Measurements from ENCODE around the gene RHOA. TPM values are rescaled to one million over a fixed set of nuclear protein-coding genes. Genes with fewer than 3 reads are reported as not detected.
A peak's percentile ranks its signal among the peaks of the same experiment; 100 is the strongest.

RHOA gene
- total and polyA plus RNA-seq, 2 of the 13 experiments (the other 11 are each of a cell fraction or from before 2014, with no cell fraction given): 131 to 177 TPM

GRCh38 chr3:49411968-49412631 lies at the start of gene RHOA, which contains the start of gene TCTA (continued):
- TF ChIP-seq ZNF619 (CRISPR knock-in tag; IDR thresholded peaks at IDR 0.05): peak; percentile 41; the same call in 1 of the 2 replicates
- TF ChIP-seq ZBTB25 (CRISPR knock-in tag; IDR thresholded peaks at IDR 0.05): peak; percentile 74
- TF ChIP-seq FOXP4 (CRISPR knock-in tag; IDR thresholded peaks at IDR 0.05): no peak
- TF ChIP-seq ZNF557 (CRISPR knock-in tag; IDR thresholded peaks at IDR 0.05): no peak
- TF ChIP-seq SMARCE1 (IDR thresholded peaks at IDR 0.05; ENCODE audit: borderline replicate concordance): no peak
- TF ChIP-seq KLF13 (CRISPR knock-in tag; IDR thresholded peaks at IDR 0.05): no peak
- no peak for TF ChIP-seq ZNF496 (CRISPR knock-in tag; IDR thresholded peaks at IDR 0.05; ENCODE audit: insufficient replicate concordance)
- peak; percentile 73; the same call in 1 of the 2 replicates for TF ChIP-seq GZF1 (CRISPR knock-in tag; IDR thresholded peaks at IDR 0.05)
- TF ChIP-seq ZNF770 (CRISPR knock-in tag; IDR thresholded peaks at IDR 0.05): no peak
- TF ChIP-seq SNAPC2 (CRISPR knock-in tag; IDR thresholded peaks at IDR 0.05): peak; percentile 89
- no peak; the same call in 1 of the 2 replicates for TF ChIP-seq ZNF784 (CRISPR knock-in tag; IDR thresholded peaks at IDR 0.05; ENCODE audit: borderline replicate concordance)
- peak; percentile 76; the same call in 1 of the 2 replicates for TF ChIP-seq YEATS4 (CRISPR knock-in tag; IDR thresholded peaks at IDR 0.05; ENCODE audit: borderline replicate concordance)
- no peak; the same call in 1 of the 2 replicates for TF ChIP-seq HOXA3 (CRISPR knock-in tag; IDR thresholded peaks at IDR 0.05)
- no peak for TF ChIP-seq MAFF (IDR thresholded peaks at IDR 0.05; ENCODE audit: low read depth, low read length)
- peak; percentile 76; the same call in 1 of the 2 replicates for TF ChIP-seq ZNF788 (CRISPR knock-in tag; IDR thresholded peaks at IDR 0.05; ENCODE audit: borderline replicate concordance)
- TF ChIP-seq NR2C2 (CRISPR knock-in tag; IDR thresholded peaks at IDR 0.05; ENCODE audit: borderline replicate concordance): no peak
- peak; percentile 82 for TF ChIP-seq HOXA5 (CRISPR knock-in tag; IDR thresholded peaks at IDR 0.05)
- TF ChIP-seq ZNF547 (CRISPR knock-in tag; IDR thresholded peaks at IDR 0.05): peak; percentile 66; the same call in 1 of the 2 replicates
- no peak; the same call in 1 of the 2 replicates for TF ChIP-seq NR2F2 (IDR thresholded peaks at IDR 0.05; ENCODE audit: borderline replicate concordance, low read depth)
- TF ChIP-seq REL (CRISPR knock-in tag; conservative IDR thresholded peaks at IDR 0.05): peak; percentile 82
- no peak; the same call in 1 of the 2 replicates for TF ChIP-seq ZNF256 (CRISPR knock-in tag; conservative IDR thresholded peaks at IDR 0.05)
- TF ChIP-seq CSRNP1 (CRISPR knock-in tag; IDR thresholded peaks at IDR 0.05): peak; percentile 92
- 0 out of 2 replicates have a peak, but pooled peaks have one; percentile 38 for TF ChIP-seq RNF2 (conservative IDR thresholded peaks at IDR 0.05; ENCODE audit: low read depth)
